Fibroblast of the aortic adventitia (primary cell): ENCODE results near the gene PPM1E. TPM values are rescaled to one million over a fixed set of nuclear protein-coding genes. Genes with fewer than 3 reads are reported as not detected.

Source experiments
- DNase-seq: peaks from one replicate; pipeline ENCODE4 v3.0.0-alpha.2; 2010; ENCODE audit warnings: low read depth
- H3K4me3 ChIP-seq: 2 replicates; pipeline ENCODE4 v1.5.1; 2011; ENCODE audit warnings: low read depth, mild to moderate bottlenecking, control low read depth, low read length, moderate library complexity
- CTCF ChIP-seq: IDR thresholded peaks from 2 replicates; pipeline ENCODE4 v1.5.1; 2011; ENCODE audit warnings: mild to moderate bottlenecking, low read length, control low read depth, inconsistent platforms; ENCODE audit not compliant: insufficient read depth
- total RNA-seq: library from RNA; depleted of rRNA; stranded (reverse); fragments of >200 nt; gene quantifications from 2 replicates; pipeline ENCODE4 v1.2.3, GENCODE V29; 2012; ENCODE audit warnings: low replicate concordance

Gene PPM1E
- total RNA-seq, 1 donor, result 0.45 TPM

- no peak for DNase-seq
- H3K4me3 ChIP-seq, result no peak overlapping the region
- TF ChIP-seq CTCF, result no peak
Measured at GRCh38 chr17:58809564-58809936, 53.9 kb downstream of the PPM1E start.

GRCh38 chr17:58811290-58811689 lies 55.6 kb downstream of the PPM1E start:
- no peak for TF ChIP-seq CTCF
- no peak for DNase-seq
- H3K4me3 ChIP-seq, result no peak overlapping the region

- TF ChIP-seq CTCF, result no peak
- no peak overlapping the region for H3K4me3 ChIP-seq
- no peak for DNase-seq
Measured at GRCh38 chr17:58813712-58814111, 58.1 kb downstream of the PPM1E start.

GRCh38 chr17:58818654-58819053 lies 63.0 kb downstream of the PPM1E start:
- TF ChIP-seq CTCF, result no peak
- no peak for DNase-seq
- H3K4me3 ChIP-seq, result no peak overlapping the region

GRCh38 chr17:58822148-58823050 lies 66.7 kb downstream of the PPM1E start:
- H3K4me3 ChIP-seq, result no peak overlapping the region
- TF ChIP-seq CTCF, result no peak
- no peak for DNase-seq

- no peak for TF ChIP-seq CTCF
Measured at GRCh38 chr17:58823051-58823525, 67.4 kb downstream of the PPM1E start.

GRCh38 chr17:58829172-58829637 lies 73.6 kb downstream of the PPM1E start:
- TF ChIP-seq CTCF, result no peak
- H3K4me3 ChIP-seq, result no peak overlapping the region

More at GRCh38 chr17:58823051-58823525, 67.4 kb downstream of the PPM1E start:
- H3K4me3 ChIP-seq, result no peak overlapping the region
- DNase-seq, result no peak

More at GRCh38 chr17:58829172-58829637, 73.6 kb downstream of the PPM1E start:
- DNase-seq, result no peak
